Fibroblast of skin of back (primary cell): ENCODE results near the gene TPD52L2.

ENCODE experiments used
- DNase-seq: peaks from one replicate; pipeline ENCODE4 v3.0.0-alpha.2; 2013

TPD52L2 gene

GRCh38 chr20:63933646-63934045, 68.6 kb downstream of the TPD52L2 start:
- DNase-seq: no peak

- DNase-seq: no peak
Measured at GRCh38 chr20:63934271-63935068, 69.4 kb downstream of the TPD52L2 start.

GRCh38 chr20:63935447-63935846, 70.4 kb downstream of the TPD52L2 start:
- DNase-seq: no peak

GRCh38 chr20:63937596-63937995, 72.5 kb downstream of the TPD52L2 start:
- no peak for DNase-seq

GRCh38 chr20:63939061-63939935, 74.2 kb downstream of the TPD52L2 start:
- no peak for DNase-seq

- no peak for DNase-seq
Measured at GRCh38 chr20:63940071-63940471, 75.0 kb downstream of the TPD52L2 start.

- no peak for DNase-seq
Measured at GRCh38 chr20:63940472-63941266, 75.6 kb downstream of the TPD52L2 start.
